Erythroblast (primary cell): ENCODE measurements around the gene LRFN2.

Experiments used
- GATA1 ChIP-seq: IDR thresholded peaks from 2 replicates; pipeline ENCODE4 v1.6.1; 2011; ENCODE audit warnings: low read depth, mild to moderate bottlenecking, control low read depth, low read length, moderate library complexity
- POLR2A ChIP-seq: IDR thresholded peaks from 2 replicates; pipeline ENCODE4 v1.6.1; 2011; ENCODE audit warnings: mild to moderate bottlenecking, low read length

GRCh38 chr6:40484066-40484465 lies 103.1 kb downstream of the LRFN2 start:
- no peak for TF ChIP-seq POLR2A
- no peak for TF ChIP-seq GATA1
